Endothelial cell (in vitro differentiated cells): ENCODE results near the gene IFT27. TPM values are rescaled to one million over a fixed set of nuclear protein-coding genes. Genes with fewer than 3 reads are reported as not detected.
A peak's percentile ranks its signal among the peaks of the same experiment; 100 is the strongest.
"Not testable (repeated sequence)": the region's sequence is repeated elsewhere in the genome, so short reads cannot be mapped to it uniquely, and the experiment has no call there.

Experiments used
- DNase-seq: peaks from one replicate; pipeline ENCODE4 v3.0.0; 2021; ENCODE audit warnings: low spot score
- H3K27ac Mint-ChIP-seq: one replicate; pipeline ENCODE4 v1.8.0; 2021; ENCODE audit warnings: mixed read lengths, inconsistent platforms; ENCODE audit not compliant: unreplicated experiment
- H3K27me3 Mint-ChIP-seq: one replicate; pipeline ENCODE4 v1.8.0; 2021; ENCODE audit warnings: mild to moderate bottlenecking, moderate library complexity, mixed read lengths, inconsistent platforms; ENCODE audit not compliant: unreplicated experiment
- H3K36me3 Mint-ChIP-seq: one replicate; pipeline ENCODE4 v1.8.0; 2021; ENCODE audit warnings: mild to moderate bottlenecking, low read depth, mixed read lengths, inconsistent platforms; ENCODE audit not compliant: unreplicated experiment
- H3K4me1 Mint-ChIP-seq: one replicate; pipeline ENCODE4 v1.8.0; 2021; ENCODE audit warnings: mild to moderate bottlenecking, mixed read lengths, inconsistent platforms; ENCODE audit not compliant: unreplicated experiment
- H3K4me3 Mint-ChIP-seq: one replicate; pipeline ENCODE4 v1.8.0; 2021; ENCODE audit warnings: mild to moderate bottlenecking, mixed read lengths, inconsistent platforms; ENCODE audit not compliant: unreplicated experiment
- H3K9me3 Mint-ChIP-seq: one replicate; pipeline ENCODE4 v1.8.0; 2021; ENCODE audit warnings: mixed read lengths, inconsistent platforms; ENCODE audit not compliant: unreplicated experiment
- total RNA-seq: library from RNA; stranded (reverse); fragmentation: NEBNext Ultra II Directional; extraction: Animal tissue kit (Norgen Biotek cat#: 25700); gene quantifications from one replicate; pipeline ENCODE4 v1.2.1, GENCODE V29; 2021; ENCODE audit not compliant: unreplicated experiment
- TF ChIP-seq, protein P1 (sequence below): fragments of 200-600 bp; sonication (generic); IDR thresholded peaks from one replicate; pipeline ENCODE4 v1.5.0; 2021; ENCODE audit warnings: antibody characterized with exemption; ENCODE audit not compliant: unreplicated experiment

Gene IFT27
- total RNA-seq, 1 donor from 2014 or later: 51.1 TPM

- no peak for DNase-seq
- H3K36me3 Mint-ChIP-seq: peaks cover 21% of the 10 kb centered on the region
- H3K27me3 Mint-ChIP-seq: peaks cover 2% of the 10 kb centered on the region
- H3K9me3 Mint-ChIP-seq: no peaks in the 10 kb centered on the region
- H3K4me1 Mint-ChIP-seq: no peaks in the 10 kb centered on the region
- H3K27ac Mint-ChIP-seq: no peak overlapping the region
- no peak overlapping the region for H3K4me3 Mint-ChIP-seq
- TF ChIP-seq, protein P1, sequence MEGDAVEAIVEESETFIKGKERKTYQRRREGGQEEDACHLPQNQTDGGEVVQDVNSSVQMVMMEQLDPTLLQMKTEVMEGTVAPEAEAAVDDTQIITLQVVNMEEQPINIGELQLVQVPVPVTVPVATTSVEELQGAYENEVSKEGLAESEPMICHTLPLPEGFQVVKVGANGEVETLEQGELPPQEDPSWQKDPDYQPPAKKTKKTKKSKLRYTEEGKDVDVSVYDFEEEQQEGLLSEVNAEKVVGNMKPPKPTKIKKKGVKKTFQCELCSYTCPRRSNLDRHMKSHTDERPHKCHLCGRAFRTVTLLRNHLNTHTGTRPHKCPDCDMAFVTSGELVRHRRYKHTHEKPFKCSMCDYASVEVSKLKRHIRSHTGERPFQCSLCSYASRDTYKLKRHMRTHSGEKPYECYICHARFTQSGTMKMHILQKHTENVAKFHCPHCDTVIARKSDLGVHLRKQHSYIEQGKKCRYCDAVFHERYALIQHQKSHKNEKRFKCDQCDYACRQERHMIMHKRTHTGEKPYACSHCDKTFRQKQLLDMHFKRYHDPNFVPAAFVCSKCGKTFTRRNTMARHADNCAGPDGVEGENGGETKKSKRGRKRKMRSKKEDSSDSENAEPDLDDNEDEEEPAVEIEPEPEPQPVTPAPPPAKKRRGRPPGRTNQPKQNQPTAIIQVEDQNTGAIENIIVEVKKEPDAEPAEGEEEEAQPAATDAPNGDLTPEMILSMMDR: no peak
These were observed 17.1 kb downstream of the IFT27 start for GRCh38 chr22:36758792-36759271.

DNA sequence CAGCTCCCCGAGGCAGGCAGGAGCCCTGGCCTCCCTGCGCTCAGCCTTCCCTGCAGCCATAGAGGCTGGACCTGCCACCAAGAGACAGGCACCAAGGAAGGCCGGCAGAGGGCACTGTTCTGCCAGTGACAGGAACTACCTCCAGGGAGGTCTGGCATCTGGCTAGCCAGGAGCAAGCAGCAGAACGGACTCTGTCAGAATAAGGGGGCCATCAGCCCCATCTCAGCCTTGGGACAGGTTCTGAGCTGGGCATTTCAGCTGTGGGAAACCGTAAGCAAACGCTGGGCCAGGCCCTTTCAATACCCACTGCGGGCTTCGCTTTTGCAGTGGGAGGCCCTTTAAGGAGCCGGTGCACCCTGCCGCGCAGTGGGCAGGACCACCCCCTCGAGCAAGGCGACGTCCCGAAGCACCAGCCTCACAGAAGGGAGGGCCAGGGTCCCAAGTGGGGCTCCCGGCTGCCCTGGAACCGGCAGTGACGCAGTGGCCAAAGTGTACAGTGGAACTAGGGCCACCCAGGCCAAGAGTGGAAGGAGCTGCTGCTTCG, 18.2 kb downstream of the IFT27 start:
- peaks cover 2% of the 10 kb centered on the region for H3K27me3 Mint-ChIP-seq
- H3K4me1 Mint-ChIP-seq: no peaks in the 10 kb centered on the region
- no peak overlapping the region for H3K4me3 Mint-ChIP-seq
- DNase-seq: peak; percentile 85
- peaks cover 11% of the 10 kb centered on the region for H3K36me3 Mint-ChIP-seq
- no peaks in the 10 kb centered on the region for H3K9me3 Mint-ChIP-seq
- TF ChIP-seq, protein P1: peak; percentile 57
- no peak overlapping the region for H3K27ac Mint-ChIP-seq

- no peak overlapping the region for H3K27ac Mint-ChIP-seq
- H3K9me3 Mint-ChIP-seq: no peaks in the 10 kb centered on the region
- no peak for DNase-seq
- TF ChIP-seq, protein P1: no peak
- H3K27me3 Mint-ChIP-seq: peaks cover 2% of the 10 kb centered on the region
- peaks cover 7% of the 10 kb centered on the region for H3K36me3 Mint-ChIP-seq
- H3K4me1 Mint-ChIP-seq: no peaks in the 10 kb centered on the region
- no peak overlapping the region for H3K4me3 Mint-ChIP-seq
These were observed 18.9 kb downstream of the IFT27 start for GRCh38 chr22:36756746-36757655.

GRCh38 chr22:36756031-36756430, 19.9 kb downstream of the IFT27 start:
- H3K27me3 Mint-ChIP-seq: peaks cover 2% of the 10 kb centered on the region
- TF ChIP-seq, protein P1: no peak
- no peak overlapping the region for H3K27ac Mint-ChIP-seq
- H3K4me3 Mint-ChIP-seq: no peak overlapping the region
- H3K36me3 Mint-ChIP-seq: peaks cover 7% of the 10 kb centered on the region
- no peak for DNase-seq
- H3K4me1 Mint-ChIP-seq: no peaks in the 10 kb centered on the region
- no peaks in the 10 kb centered on the region for H3K9me3 Mint-ChIP-seq

GRCh38 chr22:36755316-36755715, 20.6 kb downstream of the IFT27 start:
- Mint-ChIP-seq H3K4me1 (no peaks in the 10 kb centered on the region), H3K27me3 (peaks cover 2% of the 10 kb centered on the region), H3K27ac (no peak overlapping the region), H3K36me3 (peaks cover 7% of the 10 kb centered on the region), H3K4me3 (no peak overlapping the region), H3K9me3 (no peaks in the 10 kb centered on the region)
- no peak for DNase-seq
- TF ChIP-seq, protein P1: no peak

DNA sequence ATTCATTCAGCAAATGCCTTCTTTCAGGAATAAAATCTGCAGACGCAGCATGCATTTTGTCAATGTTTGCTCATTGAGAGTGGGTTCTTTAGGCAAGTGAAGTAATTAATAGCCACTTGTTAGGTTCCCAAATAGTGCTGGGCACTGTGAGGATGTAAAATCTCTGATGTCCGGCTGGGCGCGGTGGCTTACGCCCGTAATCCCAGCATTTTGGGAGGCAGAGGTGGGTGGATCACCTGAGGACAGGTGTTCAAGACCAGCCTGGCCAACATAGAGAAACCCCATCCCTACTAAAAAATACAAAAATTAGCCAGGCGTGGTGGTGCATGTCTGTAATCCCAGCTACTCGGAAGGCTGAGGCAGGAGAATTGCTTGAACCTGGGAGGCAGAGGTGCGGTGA, 21.0 kb downstream of the IFT27 start:
- H3K27me3 Mint-ChIP-seq, H3K36me3 Mint-ChIP-seq, H3K27ac Mint-ChIP-seq, H3K9me3 Mint-ChIP-seq, H3K4me3 Mint-ChIP-seq, H3K4me1 Mint-ChIP-seq, DNase-seq: not testable (repeated sequence)
